OCI-LY1 (cell line): ENCODE data around the gene AKIP1.

Experiments used
- H2AFZ ChIP-seq: fragments of 200-600 bp; sonication (generic), shearing (Covaris generic); 2 replicates; pipeline ENCODE4 v1.6.0; 2014; ENCODE audit warnings: antibody characterized with exemption, mild to moderate bottlenecking, low read length
- H3F3A ChIP-seq: fragments of 200-600 bp; sonication (generic), shearing (Covaris generic); 2 replicates; pipeline ENCODE4 v1.6.0; 2014; ENCODE audit warnings: mild to moderate bottlenecking, antibody characterized with exemption, low read length, moderate library complexity; ENCODE audit not compliant: insufficient read depth
- H3K27ac ChIP-seq: fragments of 200-600 bp; sonication (generic); 2 replicates; pipeline ENCODE4 v1.5.1; 2014; ENCODE audit warnings: low read length, mixed run types, mild to moderate bottlenecking, low read depth; ENCODE audit not compliant: poor library complexity, severe bottlenecking
- H3K27me3 ChIP-seq: fragments of 200-600 bp; sonication (generic); 2 replicates; pipeline ENCODE4 v1.6.0; 2014; ENCODE audit warnings: antibody characterized with exemption, mild to moderate bottlenecking, low read length, moderate library complexity; ENCODE audit not compliant: insufficient read depth
- H3K36me3 ChIP-seq: fragments of 200-600 bp; sonication (generic); 2 replicates; pipeline ENCODE4 v1.6.1; 2014; ENCODE audit warnings: mild to moderate bottlenecking, antibody characterized with exemption, low read length, moderate library complexity, mixed read lengths; ENCODE audit not compliant: insufficient read depth
- H3K4me1 ChIP-seq: fragments of 200-600 bp; sonication (generic); 2 replicates; pipeline ENCODE4 v1.5.1; 2014; ENCODE audit warnings: mild to moderate bottlenecking, low read length, moderate library complexity; ENCODE audit not compliant: insufficient read depth, severe bottlenecking
- H3K4me2 ChIP-seq: fragments of 200-600 bp; sonication (generic), shearing (Covaris generic); 2 replicates; pipeline ENCODE4 v1.6.1; 2014; ENCODE audit warnings: low read length
- H3K4me3 ChIP-seq: fragments of 200-600 bp; sonication (generic); 2 replicates; pipeline ENCODE4 v1.5.1; 2014; ENCODE audit warnings: low read length, low read depth, mild to moderate bottlenecking, mixed read lengths; ENCODE audit not compliant: poor library complexity, severe bottlenecking
- H3K79me2 ChIP-seq: fragments of 200-600 bp; shearing (Covaris generic); 2 replicates; pipeline ENCODE4 v1.6.1; 2016; ENCODE audit warnings: mixed run types, low read length, mixed read lengths; ENCODE audit not compliant: insufficient read depth
- H3K9ac ChIP-seq: fragments of 200-600 bp; sonication (generic), shearing (Covaris generic); 2 replicates; pipeline ENCODE4 v1.6.1; 2014; ENCODE audit warnings: mild to moderate bottlenecking, low read length, mixed read lengths
- H3K9me2 ChIP-seq: fragments of 200-600 bp; sonication (generic), shearing (Covaris generic); 2 replicates; pipeline ENCODE4 v1.6.1; 2014; ENCODE audit warnings: low read depth, mild to moderate bottlenecking, low read length, mixed read lengths
- H3K9me3 ChIP-seq: fragments of 200-600 bp; shearing (Covaris generic); 2 replicates; pipeline ENCODE4 v1.6.1; 2014; ENCODE audit warnings: low read length, mixed read lengths
- H4K20me1 ChIP-seq: fragments of 200-600 bp; sonication (generic), shearing (Covaris generic); 2 replicates; pipeline ENCODE4 v1.6.0; 2016; ENCODE audit warnings: mild to moderate bottlenecking, low read length; ENCODE audit not compliant: insufficient read depth
- CTCF ChIP-seq: fragments of 200-600 bp; sonication (generic), shearing (Covaris generic); IDR thresholded peaks from 2 replicates; pipeline ENCODE4 v1.5.1; 2017; ENCODE audit warnings: mild to moderate bottlenecking, antibody characterized with exemption, low read length, moderate library complexity, mixed read lengths
- EZH2 ChIP-seq: fragments of 200-600 bp; sonication (generic), shearing (Covaris generic); IDR thresholded peaks from 2 replicates; pipeline ENCODE4 v1.8.0; 2017; ENCODE audit warnings: borderline replicate concordance, mixed run types, mild to moderate bottlenecking, antibody characterized with exemption, low read length, moderate library complexity, mixed read lengths

Gene AKIP1

GRCh38 chr11:8871171-8871775 is 39.7 kb upstream of the AKIP1 start:
- H3K79me2 ChIP-seq = no peaks in the 10 kb centered on the region
- TF ChIP-seq CTCF (no peak), EZH2 (no peak)
- no peaks in the 10 kb centered on the region for H3K27me3 ChIP-seq
- H3K4me2 ChIP-seq = no peak overlapping the region
- no peaks in the 10 kb centered on the region for H3K36me3 ChIP-seq
- H2AFZ ChIP-seq = no peak overlapping the region
- H3K9ac ChIP-seq = no peak overlapping the region
- no peaks in the 10 kb centered on the region for H3F3A ChIP-seq
- H3K4me1 ChIP-seq = no peaks in the 10 kb centered on the region
- H3K4me3 ChIP-seq = no peak overlapping the region
- H3K27ac ChIP-seq = no peak overlapping the region
- H3K9me3 ChIP-seq = no peaks in the 10 kb centered on the region
- no peaks in the 10 kb centered on the region for H3K9me2 ChIP-seq
- no peaks in the 10 kb centered on the region for H4K20me1 ChIP-seq

- H3K4me2 ChIP-seq = no peak overlapping the region
- TF ChIP-seq CTCF (no peak), EZH2 (no peak)
- no peaks in the 10 kb centered on the region for H3F3A ChIP-seq
- no peaks in the 10 kb centered on the region for H3K4me1 ChIP-seq
- H3K9me3 ChIP-seq = no peaks in the 10 kb centered on the region
- H3K9me2 ChIP-seq = no peaks in the 10 kb centered on the region
- no peak overlapping the region for H3K4me3 ChIP-seq
- H2AFZ ChIP-seq = no peak overlapping the region
- no peak overlapping the region for H3K27ac ChIP-seq
- H4K20me1 ChIP-seq = no peaks in the 10 kb centered on the region
- no peaks in the 10 kb centered on the region for H3K36me3 ChIP-seq
- no peaks in the 10 kb centered on the region for H3K27me3 ChIP-seq
- H3K79me2 ChIP-seq = no peaks in the 10 kb centered on the region
- no peak overlapping the region for H3K9ac ChIP-seq
Observed at GRCh38 chr11:8871962-8872361, 39.0 kb upstream of the AKIP1 start.

GRCh38 chr11:8873741-8874405 is 37.1 kb upstream of the AKIP1 start:
- H4K20me1 ChIP-seq = no peaks in the 10 kb centered on the region
- H3K4me3 ChIP-seq = no peak overlapping the region
- no peak overlapping the region for H3K4me2 ChIP-seq
- TF ChIP-seq EZH2 = no peak
- TF ChIP-seq CTCF = no peak
- H3K9me3 ChIP-seq = no peaks in the 10 kb centered on the region
- H3F3A ChIP-seq = no peaks in the 10 kb centered on the region
- H3K27ac ChIP-seq = no peak overlapping the region
- no peaks in the 10 kb centered on the region for H3K4me1 ChIP-seq
- no peaks in the 10 kb centered on the region for H3K79me2 ChIP-seq
- H2AFZ ChIP-seq = no peak overlapping the region
- H3K9me2 ChIP-seq = no peaks in the 10 kb centered on the region
- H3K36me3 ChIP-seq = no peaks in the 10 kb centered on the region
- H3K27me3 ChIP-seq = no peaks in the 10 kb centered on the region
- no peak overlapping the region for H3K9ac ChIP-seq
